ENCODE measurements around the gene RBM19.

DNA sequence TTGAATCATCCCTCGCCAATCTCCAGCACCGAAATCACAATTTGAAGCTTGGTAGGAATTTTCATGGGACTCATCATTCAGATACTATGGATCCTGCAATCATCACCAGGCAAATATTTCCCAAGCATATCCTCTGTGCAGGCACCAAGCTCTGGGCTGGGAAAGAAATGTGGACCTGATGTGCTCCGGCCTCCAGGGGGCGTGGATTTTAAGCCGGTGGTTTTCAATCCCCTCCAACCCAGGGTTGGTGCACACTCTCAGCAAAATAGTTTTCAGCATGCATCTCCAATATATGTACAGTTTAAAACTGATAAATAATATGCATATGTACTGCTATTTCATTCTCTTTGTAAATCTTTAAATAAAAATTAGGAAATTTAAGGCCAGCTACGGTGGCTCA, 98.9 kb downstream of the RBM19 start:
- TF ChIP-seq TAF1 (conservative IDR thresholded peaks at IDR 0.05) (no peak), GABPA (IDR thresholded peaks at IDR 0.05 in 1 of 2, conservative IDR thresholded peaks at IDR 0.05 in 1 of 2) (no peak), RAD21 (IDR thresholded peaks at IDR 0.05) (no peak), RXRA (IDR thresholded peaks at IDR 0.05) (no peak), JUND (IDR thresholded peaks at IDR 0.05) (no peak), YY1 (IDR thresholded peaks at IDR 0.05) (no peak), FOXA1 (IDR thresholded peaks at IDR 0.05) (no peak)
- TF ChIP-seq, protein P1, sequence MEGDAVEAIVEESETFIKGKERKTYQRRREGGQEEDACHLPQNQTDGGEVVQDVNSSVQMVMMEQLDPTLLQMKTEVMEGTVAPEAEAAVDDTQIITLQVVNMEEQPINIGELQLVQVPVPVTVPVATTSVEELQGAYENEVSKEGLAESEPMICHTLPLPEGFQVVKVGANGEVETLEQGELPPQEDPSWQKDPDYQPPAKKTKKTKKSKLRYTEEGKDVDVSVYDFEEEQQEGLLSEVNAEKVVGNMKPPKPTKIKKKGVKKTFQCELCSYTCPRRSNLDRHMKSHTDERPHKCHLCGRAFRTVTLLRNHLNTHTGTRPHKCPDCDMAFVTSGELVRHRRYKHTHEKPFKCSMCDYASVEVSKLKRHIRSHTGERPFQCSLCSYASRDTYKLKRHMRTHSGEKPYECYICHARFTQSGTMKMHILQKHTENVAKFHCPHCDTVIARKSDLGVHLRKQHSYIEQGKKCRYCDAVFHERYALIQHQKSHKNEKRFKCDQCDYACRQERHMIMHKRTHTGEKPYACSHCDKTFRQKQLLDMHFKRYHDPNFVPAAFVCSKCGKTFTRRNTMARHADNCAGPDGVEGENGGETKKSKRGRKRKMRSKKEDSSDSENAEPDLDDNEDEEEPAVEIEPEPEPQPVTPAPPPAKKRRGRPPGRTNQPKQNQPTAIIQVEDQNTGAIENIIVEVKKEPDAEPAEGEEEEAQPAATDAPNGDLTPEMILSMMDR (IDR thresholded peaks at IDR 0.05; ENCODE audit: low read depth, low read length, missing input control) = no peak
- TF ChIP-seq, protein P2, sequence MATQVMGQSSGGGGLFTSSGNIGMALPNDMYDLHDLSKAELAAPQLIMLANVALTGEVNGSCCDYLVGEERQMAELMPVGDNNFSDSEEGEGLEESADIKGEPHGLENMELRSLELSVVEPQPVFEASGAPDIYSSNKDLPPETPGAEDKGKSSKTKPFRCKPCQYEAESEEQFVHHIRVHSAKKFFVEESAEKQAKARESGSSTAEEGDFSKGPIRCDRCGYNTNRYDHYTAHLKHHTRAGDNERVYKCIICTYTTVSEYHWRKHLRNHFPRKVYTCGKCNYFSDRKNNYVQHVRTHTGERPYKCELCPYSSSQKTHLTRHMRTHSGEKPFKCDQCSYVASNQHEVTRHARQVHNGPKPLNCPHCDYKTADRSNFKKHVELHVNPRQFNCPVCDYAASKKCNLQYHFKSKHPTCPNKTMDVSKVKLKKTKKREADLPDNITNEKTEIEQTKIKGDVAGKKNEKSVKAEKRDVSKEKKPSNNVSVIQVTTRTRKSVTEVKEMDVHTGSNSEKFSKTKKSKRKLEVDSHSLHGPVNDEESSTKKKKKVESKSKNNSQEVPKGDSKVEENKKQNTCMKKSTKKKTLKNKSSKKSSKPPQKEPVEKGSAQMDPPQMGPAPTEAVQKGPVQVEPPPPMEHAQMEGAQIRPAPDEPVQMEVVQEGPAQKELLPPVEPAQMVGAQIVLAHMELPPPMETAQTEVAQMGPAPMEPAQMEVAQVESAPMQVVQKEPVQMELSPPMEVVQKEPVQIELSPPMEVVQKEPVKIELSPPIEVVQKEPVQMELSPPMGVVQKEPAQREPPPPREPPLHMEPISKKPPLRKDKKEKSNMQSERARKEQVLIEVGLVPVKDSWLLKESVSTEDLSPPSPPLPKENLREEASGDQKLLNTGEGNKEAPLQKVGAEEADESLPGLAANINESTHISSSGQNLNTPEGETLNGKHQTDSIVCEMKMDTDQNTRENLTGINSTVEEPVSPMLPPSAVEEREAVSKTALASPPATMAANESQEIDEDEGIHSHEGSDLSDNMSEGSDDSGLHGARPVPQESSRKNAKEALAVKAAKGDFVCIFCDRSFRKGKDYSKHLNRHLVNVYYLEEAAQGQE (IDR thresholded peaks at IDR 0.05) = no peak
- TF ChIP-seq, protein P3, sequence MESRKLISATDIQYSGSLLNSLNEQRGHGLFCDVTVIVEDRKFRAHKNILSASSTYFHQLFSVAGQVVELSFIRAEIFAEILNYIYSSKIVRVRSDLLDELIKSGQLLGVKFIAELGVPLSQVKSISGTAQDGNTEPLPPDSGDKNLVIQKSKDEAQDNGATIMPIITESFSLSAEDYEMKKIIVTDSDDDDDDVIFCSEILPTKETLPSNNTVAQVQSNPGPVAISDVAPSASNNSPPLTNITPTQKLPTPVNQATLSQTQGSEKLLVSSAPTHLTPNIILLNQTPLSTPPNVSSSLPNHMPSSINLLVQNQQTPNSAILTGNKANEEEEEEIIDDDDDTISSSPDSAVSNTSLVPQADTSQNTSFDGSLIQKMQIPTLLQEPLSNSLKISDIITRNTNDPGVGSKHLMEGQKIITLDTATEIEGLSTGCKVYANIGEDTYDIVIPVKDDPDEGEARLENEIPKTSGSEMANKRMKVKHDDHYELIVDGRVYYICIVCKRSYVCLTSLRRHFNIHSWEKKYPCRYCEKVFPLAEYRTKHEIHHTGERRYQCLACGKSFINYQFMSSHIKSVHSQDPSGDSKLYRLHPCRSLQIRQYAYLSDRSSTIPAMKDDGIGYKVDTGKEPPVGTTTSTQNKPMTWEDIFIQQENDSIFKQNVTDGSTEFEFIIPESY (IDR thresholded peaks at IDR 0.05) = no peak
- TF ChIP-seq, protein P4, sequence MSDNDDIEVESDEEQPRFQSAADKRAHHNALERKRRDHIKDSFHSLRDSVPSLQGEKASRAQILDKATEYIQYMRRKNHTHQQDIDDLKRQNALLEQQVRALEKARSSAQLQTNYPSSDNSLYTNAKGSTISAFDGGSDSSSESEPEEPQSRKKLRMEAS (IDR thresholded peaks at IDR 0.05) = no peak
- TF ChIP-seq, protein P5, sequence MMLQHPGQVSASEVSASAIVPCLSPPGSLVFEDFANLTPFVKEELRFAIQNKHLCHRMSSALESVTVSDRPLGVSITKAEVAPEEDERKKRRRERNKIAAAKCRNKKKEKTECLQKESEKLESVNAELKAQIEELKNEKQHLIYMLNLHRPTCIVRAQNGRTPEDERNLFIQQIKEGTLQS (IDR thresholded peaks at IDR 0.05) = no peak
